Nephron (organoid): ENCODE results near the gene CCNG2.

ENCODE experiments used
- H3K27ac Mint-ChIP-seq, 3 experiments: 2 replicates each; pipeline ENCODE4 v1.8.0; 2020; ENCODE audit warnings: mixed read lengths in 3 of 3, mild to moderate bottlenecking in 2 of 3, moderate library complexity in 1 of 3
- H3K27me3 Mint-ChIP-seq: 2 replicates; pipeline ENCODE4 v1.8.0; 2021; ENCODE audit warnings: low read depth, mild to moderate bottlenecking, moderate library complexity, mixed read lengths
- H3K36me3 Mint-ChIP-seq: 2 replicates; pipeline ENCODE4 v1.8.0; 2020; ENCODE audit warnings: low read depth, mixed read lengths
- H3K4me1 Mint-ChIP-seq: 2 replicates; pipeline ENCODE4 v1.8.0; 2020; ENCODE audit warnings: mixed read lengths
- H3K4me3 Mint-ChIP-seq, 3 experiments: 2 replicates each; pipeline ENCODE4 v1.8.0; 2020; ENCODE audit warnings: mild to moderate bottlenecking in 3 of 3, mixed read lengths in 3 of 3, moderate library complexity in 2 of 3
- H3K9me3 Mint-ChIP-seq: 2 replicates; pipeline ENCODE4 v1.8.0; 2020; ENCODE audit warnings: mixed read lengths
- CTCF ChIP-seq, 3 experiments: fragments of 200-600 bp; sonication (generic); IDR thresholded peaks; one replicate each; pipeline ENCODE4 v1.5.0; 2021; ENCODE audit warnings: antibody characterized with exemption in 3 of 3; ENCODE audit not compliant: unreplicated experiment in 3 of 3

The CCNG2 gene

GRCh38 chr4:77209936-77210335, 52.9 kb downstream of the CCNG2 start:
- TF ChIP-seq CTCF (IDR thresholded peaks at IDR 0.05; ENCODE audit: unreplicated experiment in 3 of 3): no peak
- Mint-ChIP-seq H3K27ac (no peak overlapping the region), H3K27me3 (no peaks in the 10 kb centered on the region), H3K9me3 (no peaks in the 10 kb centered on the region), H3K4me1 (no peaks in the 10 kb centered on the region), H3K4me3 (no peak overlapping the region), H3K36me3 (no peaks in the 10 kb centered on the region)

- Mint-ChIP-seq H3K36me3 (no peaks in the 10 kb centered on the region), H3K4me1 (no peaks in the 10 kb centered on the region), H3K27ac (no peak overlapping the region), H3K9me3 (no peaks in the 10 kb centered on the region), H3K27me3 (no peaks in the 10 kb centered on the region), H3K4me3 (no peak overlapping the region)
- TF ChIP-seq CTCF (IDR thresholded peaks at IDR 0.05; ENCODE audit: unreplicated experiment in 3 of 3): no peak
Observed at GRCh38 chr4:77215107-77215506, 58.1 kb downstream of the CCNG2 start.

GRCh38 chr4:77217526-77217925, 60.5 kb downstream of the CCNG2 start:
- H3K27ac Mint-ChIP-seq: no peak overlapping the region
- no peaks in the 10 kb centered on the region for H3K36me3 Mint-ChIP-seq
- H3K27me3 Mint-ChIP-seq: no peaks in the 10 kb centered on the region
- H3K4me1 Mint-ChIP-seq: peaks cover 16% of the 10 kb centered on the region
- no peak for TF ChIP-seq CTCF (IDR thresholded peaks at IDR 0.05; ENCODE audit: unreplicated experiment in 3 of 3)
- H3K9me3 Mint-ChIP-seq: no peaks in the 10 kb centered on the region
- H3K4me3 Mint-ChIP-seq: no peak overlapping the region

- Mint-ChIP-seq H3K4me3 (no peak overlapping the region), H3K36me3 (no peaks in the 10 kb centered on the region), H3K27ac (no peak overlapping the region), H3K27me3 (no peaks in the 10 kb centered on the region), H3K9me3 (no peaks in the 10 kb centered on the region), H3K4me1 (peaks cover 16% of the 10 kb centered on the region)
- no peak for TF ChIP-seq CTCF (IDR thresholded peaks at IDR 0.05; ENCODE audit: unreplicated experiment in 3 of 3)
Observed at GRCh38 chr4:77219266-77219665, 62.3 kb downstream of the CCNG2 start.
